Measurements from ENCODE around the gene BARHL1.

The BARHL1 gene

GRCh38 chr9:132571806-132572600 is 10.4 kb upstream of the BARHL1 start:
- H3K36me3 ChIP-seq (ENCODE audit: control insufficient read depth in 2 of 2, insufficient read depth in 1 of 2, low read length in 2 of 2) = no peaks in the 10 kb centered on the region
- ChIA-PET POLR2A (interaction anchor here (0.6 kb wide), 1 partner anchor 30 kb away, joined by 3 read pairs; no protein-coding TSS in a partner anchor), CTCF (interaction anchor here (0.5 to 5.7 kb wide), 7 partner anchors 8 to 817 kb away, joined by 3 to 54 read pairs (median 4); no protein-coding TSS in a partner anchor)
- H3K27ac ChIP-seq (ENCODE audit: extremely low read depth, low read depth, low read length) = no peak overlapping the region
- no peaks in the 10 kb centered on the region for H3K4me1 ChIP-seq (ENCODE audit: control insufficient read depth, insufficient read depth, low read length)
- no peaks in the 10 kb centered on the region for H3K9me3 ChIP-seq (ENCODE audit: control insufficient read depth, insufficient read depth, low read depth, low read length)
- TF ChIP-seq ZFP41 (tag by site-specific recombination; IDR thresholded peaks at IDR 0.05; ENCODE audit: borderline replicate concordance) (no peak), ZIC2 (tag by site-specific recombination; IDR thresholded peaks at IDR 0.05) (peak; percentile 64), GLIS1 (tag by site-specific recombination; IDR thresholded peaks at IDR 0.05) (peak; percentile 70)
- no peak overlapping the region for H3K4me3 ChIP-seq (ENCODE audit: low read depth, low read length)

DNA sequence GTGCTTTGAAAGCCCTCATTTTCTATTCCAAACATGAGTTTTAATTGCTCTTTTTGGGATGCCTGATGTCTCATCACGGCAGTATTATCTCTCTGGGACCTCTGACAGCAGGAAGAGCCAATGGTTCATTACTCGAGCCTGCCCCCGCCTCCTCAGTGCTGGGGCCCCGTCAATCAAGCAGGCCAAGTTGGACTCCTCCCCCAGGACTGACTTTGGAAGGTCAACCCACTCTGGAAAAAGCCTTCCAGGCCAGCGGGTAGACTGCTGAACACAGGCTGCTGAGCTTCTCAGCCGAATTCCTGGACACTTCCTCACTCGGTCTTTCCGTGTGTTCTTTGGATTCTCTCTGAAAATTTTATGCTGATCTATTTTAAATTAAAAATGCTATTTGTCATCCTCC is 9.5 kb upstream of the BARHL1 start:
- H3K27ac ChIP-seq (ENCODE audit: extremely low read depth, low read depth, low read length) = no peak overlapping the region
- H3K4me1 ChIP-seq (ENCODE audit: control insufficient read depth, insufficient read depth, low read length) = no peaks in the 10 kb centered on the region
- no peaks in the 10 kb centered on the region for H3K9me3 ChIP-seq (ENCODE audit: control insufficient read depth, insufficient read depth, low read depth, low read length)
- ChIA-PET CTCF (interaction anchor here (0.7 to 5.7 kb wide), 5 partner anchors 12 to 810 kb away, joined by 3 to 54 read pairs (median 4); no protein-coding TSS in a partner anchor), POLR2A (interaction anchor here (0.6 kb wide), 1 partner anchor 31 kb away, joined by 3 read pairs; no protein-coding TSS in a partner anchor)
- no peaks in the 10 kb centered on the region for H3K36me3 ChIP-seq (ENCODE audit: control insufficient read depth in 2 of 2, insufficient read depth in 1 of 2, low read length in 2 of 2)
- H3K4me3 ChIP-seq (ENCODE audit: low read depth, low read length) = no peak overlapping the region
- TF ChIP-seq ZBTB17 (tag by site-specific recombination; IDR thresholded peaks at IDR 0.05) = peak; percentile 60
- TF ChIP-seq, protein P1, sequence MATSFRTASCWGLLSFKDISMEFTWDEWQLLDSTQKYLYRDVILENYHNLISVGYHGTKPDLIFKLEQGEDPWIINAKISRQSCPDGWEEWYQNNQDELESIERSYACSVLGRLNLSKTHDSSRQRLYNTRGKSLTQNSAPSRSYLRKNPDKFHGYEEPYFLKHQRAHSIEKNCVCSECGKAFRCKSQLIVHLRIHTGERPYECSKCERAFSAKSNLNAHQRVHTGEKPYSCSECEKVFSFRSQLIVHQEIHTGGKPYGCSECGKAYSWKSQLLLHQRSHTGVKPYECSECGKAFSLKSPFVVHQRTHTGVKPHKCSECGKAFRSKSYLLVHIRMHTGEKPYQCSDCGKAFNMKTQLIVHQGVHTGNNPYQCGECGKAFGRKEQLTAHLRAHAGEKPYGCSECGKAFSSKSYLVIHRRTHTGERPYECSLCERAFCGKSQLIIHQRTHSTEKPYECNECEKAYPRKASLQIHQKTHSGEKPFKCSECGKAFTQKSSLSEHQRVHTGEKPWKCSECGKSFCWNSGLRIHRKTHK (tag by site-specific recombination; IDR thresholded peaks at IDR 0.05) = 0 out of 2 replicates have a peak, but pooled peaks have one; percentile 50
- no peak for TF ChIP-seq YY2 (tag by site-specific recombination; IDR thresholded peaks at IDR 0.05)

DNA sequence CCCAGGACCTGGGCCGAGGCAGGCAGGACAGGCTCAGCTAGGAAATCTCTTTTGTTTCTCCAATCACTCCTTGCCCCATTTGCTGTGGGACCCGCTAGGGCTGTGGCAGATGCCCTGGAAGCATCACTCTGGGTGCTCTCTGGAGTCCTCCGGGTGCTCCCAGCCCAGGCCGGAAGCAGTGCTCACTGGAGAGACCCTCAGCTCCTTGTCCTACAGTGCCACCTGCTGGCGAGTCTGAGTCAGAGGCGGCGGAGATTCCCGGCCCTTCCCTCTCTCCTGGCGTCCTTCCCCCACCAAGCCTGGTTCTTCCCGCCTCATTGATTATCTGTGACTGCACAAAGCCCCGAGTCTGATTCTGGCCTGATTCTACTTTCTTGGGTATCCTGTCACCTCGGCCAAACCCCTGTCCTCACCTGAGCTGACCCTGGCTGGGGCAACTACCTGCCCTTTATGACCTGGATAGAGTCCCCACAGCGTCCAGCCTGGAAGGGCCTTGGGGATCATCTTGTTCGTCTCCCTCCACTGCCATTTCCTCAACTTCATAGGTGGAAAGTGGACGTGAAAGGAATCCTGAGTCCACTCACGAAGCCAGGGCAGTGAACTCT is 7.3 kb upstream of the BARHL1 start:
- Histone ChIP-seq H3K9me3 (ENCODE audit: control insufficient read depth, insufficient read depth, low read depth, low read length) (no peaks in the 10 kb centered on the region), H3K27ac (ENCODE audit: extremely low read depth, low read depth, low read length) (no peak overlapping the region), H3K4me3 (ENCODE audit: low read depth, low read length) (no peak overlapping the region), H3K4me1 (ENCODE audit: control insufficient read depth, insufficient read depth, low read length) (no peaks in the 10 kb centered on the region), H3K36me3 (ENCODE audit: control insufficient read depth in 2 of 2, insufficient read depth in 1 of 2, low read length in 2 of 2) (no peaks in the 10 kb centered on the region)
- TF ChIP-seq ZNF2 (tag by site-specific recombination; IDR thresholded peaks at IDR 0.05) (0 out of 2 replicates have a peak, but pooled peaks have one; percentile 30), ZNF394 (tag by site-specific recombination; IDR thresholded peaks at IDR 0.05; ENCODE audit: borderline replicate concordance) (peak; percentile 48; the same call in 1 of the 2 replicates), ZBTB17 (tag by site-specific recombination; IDR thresholded peaks at IDR 0.05) (peak; percentile 68), IKZF3 (tag by site-specific recombination; IDR thresholded peaks at IDR 0.05) (peak; percentile 52; the same call in 1 of the 2 replicates), ZNF654 (tag by site-specific recombination; IDR thresholded peaks at IDR 0.05; ENCODE audit: low read depth) (peak; percentile 99), ZNF157 (tag by site-specific recombination; IDR thresholded peaks at IDR 0.05) (no peak), ZNF423 (tag by site-specific recombination; IDR thresholded peaks at IDR 0.05) (no peak), CTCF (tag by site-specific recombination; IDR thresholded peaks at IDR 0.05) (peak; percentile 93), ZNF341 (tag by site-specific recombination; IDR thresholded peaks at IDR 0.05; ENCODE audit: low read depth) (no peak), ZNF660 (tag by site-specific recombination; IDR thresholded peaks at IDR 0.05) (peak; percentile 41; the same call in 1 of the 2 replicates), ZSCAN30 (tag by site-specific recombination; IDR thresholded peaks at IDR 0.05) (peak; percentile 91), GLIS1 (tag by site-specific recombination; IDR thresholded peaks at IDR 0.05) (peak; percentile 26; the same call in 1 of the 2 replicates)
- TF ChIP-seq, protein P2, sequence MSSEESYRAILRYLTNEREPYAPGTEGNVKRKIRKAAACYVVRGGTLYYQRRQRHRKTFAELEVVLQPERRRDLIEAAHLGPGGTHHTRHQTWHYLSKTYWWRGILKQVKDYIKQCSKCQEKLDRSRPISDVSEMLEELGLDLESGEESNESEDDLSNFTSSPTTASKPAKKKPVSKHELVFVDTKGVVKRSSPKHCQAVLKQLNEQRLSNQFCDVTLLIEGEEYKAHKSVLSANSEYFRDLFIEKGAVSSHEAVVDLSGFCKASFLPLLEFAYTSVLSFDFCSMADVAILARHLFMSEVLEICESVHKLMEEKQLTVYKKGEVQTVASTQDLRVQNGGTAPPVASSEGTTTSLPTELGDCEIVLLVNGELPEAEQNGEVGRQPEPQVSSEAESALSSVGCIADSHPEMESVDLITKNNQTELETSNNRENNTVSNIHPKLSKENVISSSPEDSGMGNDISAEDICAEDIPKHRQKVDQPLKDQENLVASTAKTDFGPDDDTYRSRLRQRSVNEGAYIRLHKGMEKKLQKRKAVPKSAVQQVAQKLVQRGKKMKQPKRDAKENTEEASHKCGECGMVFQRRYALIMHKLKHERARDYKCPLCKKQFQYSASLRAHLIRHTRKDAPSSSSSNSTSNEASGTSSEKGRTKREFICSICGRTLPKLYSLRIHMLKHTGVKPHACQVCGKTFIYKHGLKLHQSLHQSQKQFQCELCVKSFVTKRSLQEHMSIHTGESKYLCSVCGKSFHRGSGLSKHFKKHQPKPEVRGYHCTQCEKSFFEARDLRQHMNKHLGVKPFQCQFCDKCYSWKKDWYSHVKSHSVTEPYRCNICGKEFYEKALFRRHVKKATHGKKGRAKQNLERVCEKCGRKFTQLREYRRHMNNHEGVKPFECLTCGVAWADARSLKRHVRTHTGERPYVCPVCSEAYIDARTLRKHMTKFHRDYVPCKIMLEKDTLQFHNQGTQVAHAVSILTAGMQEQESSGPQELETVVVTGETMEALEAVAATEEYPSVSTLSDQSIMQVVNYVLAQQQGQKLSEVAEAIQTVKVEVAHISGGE (tag by site-specific recombination; conservative IDR thresholded peaks at IDR 0.05; ENCODE audit: low read depth) = peak; percentile 81
- ChIA-PET POLR2A (no interaction called here), CTCF (interaction anchor here (0.6 to 5.7 kb wide), 37 partner anchors 9 to 820 kb away, joined by 3 to 54 read pairs (median 3); partner anchors contain the start of gene CFAP77)
